Dendritic cell treated with granulocyte-macrophage colony-stimulating factor and Interleukin-4, amounts not matched to agents 40 ng/mL and 50 ng/mL, for 4 days (primary cell): ENCODE results near the gene PHF13.

ENCODE experiments used
- H3K27ac Mint-ChIP-seq: one replicate; pipeline ENCODE4 v1.8.0; 2022; ENCODE audit warnings: mild to moderate bottlenecking, mixed read lengths
- H3K27me3 Mint-ChIP-seq: one replicate; pipeline ENCODE4 v1.8.0; 2022; ENCODE audit warnings: mild to moderate bottlenecking, mixed read lengths
- H3K36me3 Mint-ChIP-seq: one replicate; pipeline ENCODE4 v1.8.0; 2022; ENCODE audit warnings: low read depth, mixed read lengths
- H3K4me1 Mint-ChIP-seq: one replicate; pipeline ENCODE4 v1.8.0; 2022; ENCODE audit warnings: low read depth, mixed read lengths
- H3K4me3 Mint-ChIP-seq: one replicate; pipeline ENCODE4 v1.8.0; 2022; ENCODE audit warnings: mild to moderate bottlenecking, moderate library complexity, mixed read lengths
- H3K9me3 Mint-ChIP-seq: one replicate; pipeline ENCODE4 v1.8.0; 2022; ENCODE audit warnings: mixed read lengths
- intact Hi-C: fragments of 100-400 bp; cut with micrococcal nuclease; formaldehyde crosslinking; loops from one replicate; pipeline ENCODE4 v1.15.0; 2022

Gene PHF13

GRCh38 chr1:6623269-6623965 is 9.9 kb downstream of the PHF13 start:
- intact Hi-C loops: no loop called here
- H3K4me3 Mint-ChIP-seq: no peak overlapping the region
- H3K9me3 Mint-ChIP-seq: no peaks in the 10 kb centered on the region
- H3K4me1 Mint-ChIP-seq: peaks cover 32% of the 10 kb centered on the region
- no peaks in the 10 kb centered on the region for H3K27me3 Mint-ChIP-seq
- peaks cover 86% of the 10 kb centered on the region for H3K36me3 Mint-ChIP-seq
- no peak overlapping the region for H3K27ac Mint-ChIP-seq

GRCh38 chr1:6624710-6625583 is 11.4 kb downstream of the PHF13 start, which contains the start of gene THAP3:
TSS of gene THAP3 (plus strand) at chr1:6624868. CDS start at chr1:6625219, 351 bp downstream.
- H3K4me1 Mint-ChIP-seq: peaks cover 40% of the 10 kb centered on the region
- H3K9me3 Mint-ChIP-seq: no peaks in the 10 kb centered on the region
- no peaks in the 10 kb centered on the region for H3K27me3 Mint-ChIP-seq
- H3K4me3 Mint-ChIP-seq: peak within 1 kb of the TSS; percentile 85
- H3K27ac Mint-ChIP-seq: peak within 1 kb of the TSS; percentile 81
- peaks cover 86% of the 10 kb centered on the region for H3K36me3 Mint-ChIP-seq
- intact Hi-C loops: loop anchor here (2.0 kb wide), 1 partner anchor 44 kb away; no protein-coding TSS in a partner anchor

GRCh38 chr1:6625584-6626149 is 12.1 kb downstream of the PHF13 start:
- Mint-ChIP-seq H3K36me3 (peaks cover 86% of the 10 kb centered on the region), H3K27me3 (no peaks in the 10 kb centered on the region), H3K4me3 (peak overlapping the region; percentile 85), H3K27ac (peak overlapping the region; percentile 81), H3K9me3 (no peaks in the 10 kb centered on the region), H3K4me1 (peaks cover 40% of the 10 kb centered on the region)
- intact Hi-C loops: loop anchor here (2.0 kb wide), 1 partner anchor 45 kb away; no protein-coding TSS in a partner anchor

GRCh38 chr1:6627031-6627430 is 13.5 kb downstream of the PHF13 start:
- H3K4me1 Mint-ChIP-seq: peaks cover 40% of the 10 kb centered on the region
- peaks cover 86% of the 10 kb centered on the region for H3K36me3 Mint-ChIP-seq
- intact Hi-C loops: no loop called here
- no peaks in the 10 kb centered on the region for H3K9me3 Mint-ChIP-seq
- H3K27ac Mint-ChIP-seq: no peak overlapping the region
- no peaks in the 10 kb centered on the region for H3K27me3 Mint-ChIP-seq
- no peak overlapping the region for H3K4me3 Mint-ChIP-seq

- H3K9me3 Mint-ChIP-seq: no peaks in the 10 kb centered on the region
- peaks cover 86% of the 10 kb centered on the region for H3K36me3 Mint-ChIP-seq
- no peak overlapping the region for H3K4me3 Mint-ChIP-seq
- H3K4me1 Mint-ChIP-seq: peaks cover 40% of the 10 kb centered on the region
- no peaks in the 10 kb centered on the region for H3K27me3 Mint-ChIP-seq
- peak overlapping the region; percentile 7 for H3K27ac Mint-ChIP-seq
- intact Hi-C loops: no loop called here
Measured at GRCh38 chr1:6627841-6628545, 14.5 kb downstream of the PHF13 start.

GRCh38 chr1:6628971-6629479 is 15.5 kb downstream of the PHF13 start:
- intact Hi-C loops: no loop called here
- no peaks in the 10 kb centered on the region for H3K27me3 Mint-ChIP-seq
- no peak overlapping the region for H3K4me3 Mint-ChIP-seq
- peaks cover 88% of the 10 kb centered on the region for H3K36me3 Mint-ChIP-seq
- peaks cover 40% of the 10 kb centered on the region for H3K4me1 Mint-ChIP-seq
- no peak overlapping the region for H3K27ac Mint-ChIP-seq
- no peaks in the 10 kb centered on the region for H3K9me3 Mint-ChIP-seq

GRCh38 chr1:6630027-6630426 is 16.5 kb downstream of the PHF13 start:
- H3K4me1 Mint-ChIP-seq: peaks cover 33% of the 10 kb centered on the region
- H3K27ac Mint-ChIP-seq: no peak overlapping the region
- no peaks in the 10 kb centered on the region for H3K9me3 Mint-ChIP-seq
- intact Hi-C loops: no loop called here
- H3K4me3 Mint-ChIP-seq: no peak overlapping the region
- H3K36me3 Mint-ChIP-seq: peaks cover 89% of the 10 kb centered on the region
- H3K27me3 Mint-ChIP-seq: no peaks in the 10 kb centered on the region

- Mint-ChIP-seq H3K27ac (no peak overlapping the region), H3K36me3 (peaks cover 92% of the 10 kb centered on the region)
- intact Hi-C loops: no loop called here
Measured at GRCh38 chr1:6631058-6631457, 17.5 kb downstream of the PHF13 start.

GRCh38 chr1:6632588-6633514 is 19.3 kb downstream of the PHF13 start:
- Mint-ChIP-seq H3K27ac (no peak overlapping the region), H3K27me3 (no peaks in the 10 kb centered on the region), H3K4me1 (peaks cover 10% of the 10 kb centered on the region), H3K36me3 (peaks cover 100% of the 10 kb centered on the region), H3K9me3 (no peaks in the 10 kb centered on the region), H3K4me3 (no peak overlapping the region)
- intact Hi-C loops: no loop called here

More at GRCh38 chr1:6631058-6631457, 17.5 kb downstream of the PHF13 start:
- H3K4me1 Mint-ChIP-seq: peaks cover 28% of the 10 kb centered on the region
- H3K9me3 Mint-ChIP-seq: no peaks in the 10 kb centered on the region
- no peak overlapping the region for H3K4me3 Mint-ChIP-seq
- H3K27me3 Mint-ChIP-seq: no peaks in the 10 kb centered on the region

GRCh38 chr1:6634371-6635052 is 21.0 kb downstream of the PHF13 start:
- Mint-ChIP-seq H3K27me3 (no peaks in the 10 kb centered on the region), H3K4me1 (peaks cover 2% of the 10 kb centered on the region), H3K4me3 (no peak overlapping the region), H3K36me3 (peaks cover 100% of the 10 kb centered on the region), H3K27ac (no peak overlapping the region), H3K9me3 (no peaks in the 10 kb centered on the region)
- intact Hi-C loops: no loop called here

- Mint-ChIP-seq H3K27me3 (no peaks in the 10 kb centered on the region), H3K27ac (no peak overlapping the region), H3K9me3 (no peaks in the 10 kb centered on the region), H3K36me3 (peaks cover 100% of the 10 kb centered on the region), H3K4me3 (no peak overlapping the region), H3K4me1 (no peaks in the 10 kb centered on the region)
- intact Hi-C loops: no loop called here
Measured at GRCh38 chr1:6635161-6635909, 21.8 kb downstream of the PHF13 start.
